ENCODE measurements around the gene C20orf141.

The C20orf141 gene

GRCh38 chr20:2778602-2779321 lies 36.0 kb upstream of the C20orf141 start:
- Histone ChIP-seq H3K9ac (ENCODE audit: low read length) (no peak overlapping the region), H3K36me3 (ENCODE audit: low read length) (no peaks in the 10 kb centered on the region), H2AFZ (ENCODE audit: low read depth, low read length, severe bottlenecking) (no peak overlapping the region), H3F3A (ENCODE audit: insufficient read depth) (no peaks in the 10 kb centered on the region), H3K79me2 (ENCODE audit: insufficient read depth, low read length) (no peaks in the 10 kb centered on the region), H3K27me3 (ENCODE audit: low read length) (no peaks in the 10 kb centered on the region), H3K27ac (ENCODE audit: low read depth, low read length) (no peak overlapping the region), H3K4me3 (ENCODE audit: insufficient read depth, low read length, poor library complexity, severe bottlenecking) (no peak overlapping the region), H4K20me1 (ENCODE audit: low read depth, low read length) (no peaks in the 10 kb centered on the region), H3K4me2 (ENCODE audit: low read depth, low read length, poor library complexity, severe bottlenecking) (no peak overlapping the region), H3K9me2 (replicated peaks; ENCODE audit: insufficient read depth, low read length) (no peaks in the 10 kb centered on the region), H3K9me3 (ENCODE audit: insufficient read depth, low read length) (no peaks in the 10 kb centered on the region)
- TF ChIP-seq, protein P1, sequence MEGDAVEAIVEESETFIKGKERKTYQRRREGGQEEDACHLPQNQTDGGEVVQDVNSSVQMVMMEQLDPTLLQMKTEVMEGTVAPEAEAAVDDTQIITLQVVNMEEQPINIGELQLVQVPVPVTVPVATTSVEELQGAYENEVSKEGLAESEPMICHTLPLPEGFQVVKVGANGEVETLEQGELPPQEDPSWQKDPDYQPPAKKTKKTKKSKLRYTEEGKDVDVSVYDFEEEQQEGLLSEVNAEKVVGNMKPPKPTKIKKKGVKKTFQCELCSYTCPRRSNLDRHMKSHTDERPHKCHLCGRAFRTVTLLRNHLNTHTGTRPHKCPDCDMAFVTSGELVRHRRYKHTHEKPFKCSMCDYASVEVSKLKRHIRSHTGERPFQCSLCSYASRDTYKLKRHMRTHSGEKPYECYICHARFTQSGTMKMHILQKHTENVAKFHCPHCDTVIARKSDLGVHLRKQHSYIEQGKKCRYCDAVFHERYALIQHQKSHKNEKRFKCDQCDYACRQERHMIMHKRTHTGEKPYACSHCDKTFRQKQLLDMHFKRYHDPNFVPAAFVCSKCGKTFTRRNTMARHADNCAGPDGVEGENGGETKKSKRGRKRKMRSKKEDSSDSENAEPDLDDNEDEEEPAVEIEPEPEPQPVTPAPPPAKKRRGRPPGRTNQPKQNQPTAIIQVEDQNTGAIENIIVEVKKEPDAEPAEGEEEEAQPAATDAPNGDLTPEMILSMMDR (IDR thresholded peaks at IDR 0.05; ENCODE audit: insufficient read depth, low read length, poor library complexity, severe bottlenecking), result no peak
- no peak for TF ChIP-seq EZH2phosphoT487 (conservative IDR thresholded peaks at IDR 0.05; ENCODE audit: low read length)

GRCh38 chr20:2780948-2781347 lies 33.8 kb upstream of the C20orf141 start:
- no peaks in the 10 kb centered on the region for H4K20me1 ChIP-seq (ENCODE audit: low read depth, low read length)
- no peak overlapping the region for H3K9ac ChIP-seq (ENCODE audit: low read length)
- H3K36me3 ChIP-seq (ENCODE audit: low read length), result no peaks in the 10 kb centered on the region
- no peaks in the 10 kb centered on the region for H3F3A ChIP-seq (ENCODE audit: insufficient read depth)
- no peaks in the 10 kb centered on the region for H3K79me2 ChIP-seq (ENCODE audit: insufficient read depth, low read length)
- no peak overlapping the region for H3K4me2 ChIP-seq (ENCODE audit: low read depth, low read length, poor library complexity, severe bottlenecking)
- no peak overlapping the region for H3K27ac ChIP-seq (ENCODE audit: low read depth, low read length)
- H3K27me3 ChIP-seq (ENCODE audit: low read length), result no peaks in the 10 kb centered on the region
- no peak overlapping the region for H3K4me3 ChIP-seq (ENCODE audit: insufficient read depth, low read length, poor library complexity, severe bottlenecking)
- no peak overlapping the region for H2AFZ ChIP-seq (ENCODE audit: low read depth, low read length, severe bottlenecking)
- no peaks in the 10 kb centered on the region for H3K9me2 ChIP-seq (replicated peaks; ENCODE audit: insufficient read depth, low read length)
- no peaks in the 10 kb centered on the region for H3K9me3 ChIP-seq (ENCODE audit: insufficient read depth, low read length)
- TF ChIP-seq, protein P1 (IDR thresholded peaks at IDR 0.05; ENCODE audit: insufficient read depth, low read length, poor library complexity, severe bottlenecking), result no peak
- no peak for TF ChIP-seq EZH2phosphoT487 (conservative IDR thresholded peaks at IDR 0.05; ENCODE audit: low read length)

GRCh38 chr20:2783908-2784566 lies 30.8 kb upstream of the C20orf141 start:
- no peak overlapping the region for H2AFZ ChIP-seq (ENCODE audit: low read depth, low read length, severe bottlenecking)
- H4K20me1 ChIP-seq (ENCODE audit: low read depth, low read length), result no peaks in the 10 kb centered on the region
- no peak overlapping the region for H3K27ac ChIP-seq (ENCODE audit: low read depth, low read length)
- no peaks in the 10 kb centered on the region for H3K36me3 ChIP-seq (ENCODE audit: low read length)
- H3K79me2 ChIP-seq (ENCODE audit: insufficient read depth, low read length), result no peaks in the 10 kb centered on the region
- TF ChIP-seq EZH2phosphoT487 (conservative IDR thresholded peaks at IDR 0.05; ENCODE audit: low read length), result no peak
- TF ChIP-seq, protein P1 (IDR thresholded peaks at IDR 0.05; ENCODE audit: insufficient read depth, low read length, poor library complexity, severe bottlenecking), result no peak
- no peaks in the 10 kb centered on the region for H3K9me2 ChIP-seq (replicated peaks; ENCODE audit: insufficient read depth, low read length)
- no peak overlapping the region for H3K4me3 ChIP-seq (ENCODE audit: insufficient read depth, low read length, poor library complexity, severe bottlenecking)
- H3F3A ChIP-seq (ENCODE audit: insufficient read depth), result no peaks in the 10 kb centered on the region
- H3K9me3 ChIP-seq (ENCODE audit: insufficient read depth, low read length), result no peaks in the 10 kb centered on the region
- no peaks in the 10 kb centered on the region for H3K27me3 ChIP-seq (ENCODE audit: low read length)
- no peak overlapping the region for H3K9ac ChIP-seq (ENCODE audit: low read length)
- no peak overlapping the region for H3K4me2 ChIP-seq (ENCODE audit: low read depth, low read length, poor library complexity, severe bottlenecking)
